Neural progenitor cell (in vitro differentiated cells): Measurements from ENCODE around the gene CNTN2. TPM values are rescaled to one million over a fixed set of nuclear protein-coding genes. Genes with fewer than 3 reads are reported as not detected.
A peak's percentile ranks its signal among the peaks of the same experiment; 100 is the strongest.

Experiments used
- DNase-seq: peaks from one replicate; pipeline ENCODE4 v3.0.0-alpha.2; 2016; ENCODE audit warnings: low spot score
- H2AFZ ChIP-seq: fragments of 200-600 bp; sonication (generic); replicated peaks from 2 replicates; pipeline ENCODE4 v1.6.1; 2016; ENCODE audit warnings: antibody characterized with exemption
- H3F3A ChIP-seq: fragments of 200-600 bp; sonication (generic); 2 replicates; pipeline ENCODE4 v1.6.1; 2016; ENCODE audit warnings: antibody characterized with exemption, low read depth
- H3K27ac ChIP-seq: fragments of 200-600 bp; sonication (generic); 2 replicates; pipeline ENCODE4 v1.5.1; 2016; ENCODE audit warnings: mild to moderate bottlenecking
- H3K27me3 ChIP-seq: fragments of 200-600 bp; sonication (generic); 2 replicates; pipeline ENCODE4 v1.6.1; 2016; ENCODE audit warnings: mild to moderate bottlenecking, moderate library complexity
- H3K36me3 ChIP-seq: fragments of 200-600 bp; sonication (generic); 2 replicates; pipeline ENCODE4 v1.5.1; 2016
- H3K4me1 ChIP-seq: fragments of 200-600 bp; sonication (generic); 2 replicates; pipeline ENCODE4 v1.6.1; 2016; ENCODE audit warnings: mixed run types
- H3K4me2 ChIP-seq: fragments of 200-600 bp; sonication (generic); 2 replicates; pipeline ENCODE4 v1.6.1; 2016
- H3K4me3 ChIP-seq: fragments of 200-600 bp; sonication (generic); 2 replicates; pipeline ENCODE4 v1.5.1; 2016
- H3K79me2 ChIP-seq: fragments of 200-600 bp; sonication (generic); 2 replicates; pipeline ENCODE4 v1.6.1; 2016; ENCODE audit warnings: low read depth
- H3K9ac ChIP-seq: fragments of 200-600 bp; sonication (generic); 2 replicates; pipeline ENCODE4 v1.6.1; 2016
- H3K9me3 ChIP-seq: fragments of 200-600 bp; sonication (generic); 2 replicates; pipeline ENCODE4 v1.5.1; 2016; ENCODE audit warnings: low read depth
- H4K20me1 ChIP-seq: fragments of 200-600 bp; sonication (generic); 2 replicates; pipeline ENCODE4 v1.6.1; 2016; ENCODE audit warnings: low read depth
- H3K27ac Mint-ChIP-seq: 3 replicates; pipeline ENCODE4 v1.8.0; 2021; ENCODE audit warnings: mixed read lengths
- H3K27me3 Mint-ChIP-seq: 2 replicates; pipeline ENCODE4 v1.8.0; 2022; ENCODE audit warnings: low read depth, mild to moderate bottlenecking, inconsistent platforms, moderate library complexity, mixed read lengths; ENCODE audit not compliant: insufficient read depth
- H3K36me3 Mint-ChIP-seq: 3 replicates; pipeline ENCODE4 v1.8.0; 2021; ENCODE audit warnings: mixed read lengths
- H3K4me1 Mint-ChIP-seq: 3 replicates; pipeline ENCODE4 v1.8.0; 2021; ENCODE audit warnings: mixed read lengths
- H3K4me3 Mint-ChIP-seq: 3 replicates; pipeline ENCODE4 v1.8.0; 2021; ENCODE audit warnings: mild to moderate bottlenecking, moderate library complexity, mixed read lengths
- H3K9me3 Mint-ChIP-seq: 3 replicates; pipeline ENCODE4 v1.8.0; 2020; ENCODE audit warnings: mixed read lengths
- CTCF ChIP-seq: fragments of 200-600 bp; sonication (generic); IDR thresholded peaks from 2 replicates; pipeline ENCODE4 v1.5.1; 2017; ENCODE audit warnings: antibody characterized with exemption, mild to moderate bottlenecking
- EZH2 ChIP-seq: fragments of 200-600 bp; sonication (generic); IDR thresholded peaks from 2 replicates; pipeline ENCODE4 v1.6.1; 2017; ENCODE audit warnings: antibody characterized with exemption, mild to moderate bottlenecking, moderate library complexity
- EZH2phosphoT487 ChIP-seq: fragments of 200-600 bp; sonication (generic); IDR thresholded peaks from 2 replicates; pipeline ENCODE4 v1.6.1; 2017; ENCODE audit warnings: antibody characterized with exemption
- total RNA-seq: library from RNA; depleted of rRNA; stranded (reverse); fragments of >200 nt; gene quantifications from 2 replicates; pipeline ENCODE4 v1.2.3, GENCODE V29; 2015; ENCODE audit warnings: low replicate concordance

Gene CNTN2
- total RNA-seq, 1 donor from 2014 or later, result 8.4 TPM

GRCh38 chr1:205121660-205122488 is 78.9 kb downstream of the CNTN2 start, which contains the start of gene RBBP5:
Gene RBBP5 (minus strand): TSS chr1:205121978. CDS start chr1:205121873, 105 bp downstream.
- Histone ChIP-seq H3K4me1 (peaks cover 15% of the 10 kb centered on the region), H3K36me3 (no peaks in the 10 kb centered on the region), H3K27me3 (no peaks in the 10 kb centered on the region), H3K9ac (peak within 1 kb of the TSS; percentile 96), H3K4me3 (peak within 1 kb of the TSS; percentile 87), H3K27ac (peak within 1 kb of the TSS; percentile 98), H4K20me1 (peaks cover 20% of the 10 kb centered on the region), H3F3A (peaks cover 7% of the 10 kb centered on the region), H3K4me2 (peak within 1 kb of the TSS; percentile 98), H3K79me2 (peaks cover 48% of the 10 kb centered on the region), H2AFZ (peak within 1 kb of the TSS; percentile 98), H3K9me3 (no peaks in the 10 kb centered on the region)
- no peaks in the 10 kb centered on the region for H3K36me3 Mint-ChIP-seq
- H3K27ac Mint-ChIP-seq, result peak within 1 kb of the TSS; percentile 100
- H3K4me3 Mint-ChIP-seq, result peak within 1 kb of the TSS; percentile 99
- peaks cover 2% of the 10 kb centered on the region for H3K27me3 Mint-ChIP-seq
- TF ChIP-seq EZH2 (peak; percentile 28), CTCF (peak; percentile 79), EZH2phosphoT487 (no peak)
- peak; percentile 96 for DNase-seq
- peaks cover 17% of the 10 kb centered on the region for H3K4me1 Mint-ChIP-seq
- H3K9me3 Mint-ChIP-seq, result no peaks in the 10 kb centered on the region

GRCh38 chr1:205122489-205122882 is 79.5 kb downstream of the CNTN2 start:
- Histone ChIP-seq H3K4me1 (peaks cover 15% of the 10 kb centered on the region), H3K4me3 (peak overlapping the region; percentile 87), H3K9me3 (no peaks in the 10 kb centered on the region), H3K27me3 (no peaks in the 10 kb centered on the region), H2AFZ (peak overlapping the region; percentile 94), H3F3A (peaks cover 7% of the 10 kb centered on the region), H4K20me1 (peaks cover 20% of the 10 kb centered on the region), H3K4me2 (peak overlapping the region; percentile 98), H3K9ac (peak overlapping the region; percentile 28), H3K36me3 (no peaks in the 10 kb centered on the region), H3K27ac (peak overlapping the region; percentile 15), H3K79me2 (peaks cover 43% of the 10 kb centered on the region)
- Mint-ChIP-seq H3K4me3 (peak overlapping the region; percentile 99), H3K27ac (peak overlapping the region; percentile 100), H3K9me3 (no peaks in the 10 kb centered on the region), H3K36me3 (no peaks in the 10 kb centered on the region), H3K27me3 (peaks cover 3% of the 10 kb centered on the region), H3K4me1 (peaks cover 17% of the 10 kb centered on the region)
- DNase-seq, result no peak
- TF ChIP-seq EZH2 (no peak), CTCF (no peak), EZH2phosphoT487 (no peak)

GRCh38 chr1:205124726-205125125 is 81.7 kb downstream of the CNTN2 start:
- no peaks in the 10 kb centered on the region for H3K36me3 Mint-ChIP-seq
- Histone ChIP-seq H3K4me3 (no peak overlapping the region), H3K27me3 (no peaks in the 10 kb centered on the region), H3K36me3 (no peaks in the 10 kb centered on the region), H4K20me1 (peaks cover 17% of the 10 kb centered on the region), H3F3A (peaks cover 7% of the 10 kb centered on the region), H3K4me2 (no peak overlapping the region), H3K9me3 (no peaks in the 10 kb centered on the region), H3K79me2 (peaks cover 21% of the 10 kb centered on the region), H3K9ac (no peak overlapping the region), H3K4me1 (peaks cover 15% of the 10 kb centered on the region), H3K27ac (no peak overlapping the region), H2AFZ (no peak overlapping the region)
- TF ChIP-seq EZH2, result no peak
- TF ChIP-seq CTCF, result no peak
- no peak for TF ChIP-seq EZH2phosphoT487
- H3K9me3 Mint-ChIP-seq, result no peaks in the 10 kb centered on the region
- H3K4me3 Mint-ChIP-seq, result no peak overlapping the region
- no peak for DNase-seq
- H3K27ac Mint-ChIP-seq, result no peak overlapping the region
- peaks cover 17% of the 10 kb centered on the region for H3K4me1 Mint-ChIP-seq
- peaks cover 5% of the 10 kb centered on the region for H3K27me3 Mint-ChIP-seq
